NOMO-1 treated with dmso at 0.1 percent for 144 hours (cell line): ENCODE results near the gene OTX2.

Source experiments
- DNase-seq: peaks from one replicate; lab custom pipeline; 2025; ENCODE audit not compliant: unreplicated experiment; lab: John Stamatoyannopoulos, UW

Gene OTX2

DNA sequence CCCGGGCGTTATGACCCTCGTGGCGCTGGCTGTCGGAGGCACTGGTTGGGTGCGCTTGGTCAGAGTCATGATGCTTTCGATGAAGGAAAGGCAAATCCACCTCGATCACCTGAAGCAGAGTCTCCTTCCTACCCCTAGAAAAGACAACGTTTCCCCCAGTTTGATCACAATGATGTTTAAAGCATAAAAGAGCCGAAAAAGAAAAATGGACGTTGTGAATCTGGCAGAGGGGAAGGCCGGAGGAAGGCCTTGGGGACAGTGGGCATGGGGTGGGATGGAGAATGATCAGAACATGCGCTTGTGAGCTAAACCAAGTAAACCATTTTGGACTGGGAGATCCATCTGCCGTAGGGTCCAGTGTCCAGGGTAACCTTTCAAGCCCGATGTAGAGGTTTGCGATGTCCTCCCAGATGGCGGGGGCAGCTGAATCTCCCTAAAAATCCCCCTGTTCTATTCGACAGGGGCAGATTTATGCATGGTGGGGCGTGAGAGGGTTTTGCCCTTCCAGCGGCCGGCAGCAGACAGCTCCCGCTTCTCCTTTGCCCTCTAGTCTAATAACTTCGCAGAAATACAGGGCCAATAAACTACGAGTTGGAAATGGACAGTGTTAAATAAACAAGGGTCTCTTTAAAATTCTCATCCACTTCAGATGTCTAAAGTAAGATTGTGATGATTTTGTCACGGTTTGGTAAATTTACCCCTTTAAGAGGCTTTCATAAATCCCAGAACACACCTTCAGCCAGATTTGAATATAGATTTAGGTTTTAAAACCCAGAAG is 2.3 kb upstream of the OTX2 start:
- DNase-seq, result no peak

DNA sequence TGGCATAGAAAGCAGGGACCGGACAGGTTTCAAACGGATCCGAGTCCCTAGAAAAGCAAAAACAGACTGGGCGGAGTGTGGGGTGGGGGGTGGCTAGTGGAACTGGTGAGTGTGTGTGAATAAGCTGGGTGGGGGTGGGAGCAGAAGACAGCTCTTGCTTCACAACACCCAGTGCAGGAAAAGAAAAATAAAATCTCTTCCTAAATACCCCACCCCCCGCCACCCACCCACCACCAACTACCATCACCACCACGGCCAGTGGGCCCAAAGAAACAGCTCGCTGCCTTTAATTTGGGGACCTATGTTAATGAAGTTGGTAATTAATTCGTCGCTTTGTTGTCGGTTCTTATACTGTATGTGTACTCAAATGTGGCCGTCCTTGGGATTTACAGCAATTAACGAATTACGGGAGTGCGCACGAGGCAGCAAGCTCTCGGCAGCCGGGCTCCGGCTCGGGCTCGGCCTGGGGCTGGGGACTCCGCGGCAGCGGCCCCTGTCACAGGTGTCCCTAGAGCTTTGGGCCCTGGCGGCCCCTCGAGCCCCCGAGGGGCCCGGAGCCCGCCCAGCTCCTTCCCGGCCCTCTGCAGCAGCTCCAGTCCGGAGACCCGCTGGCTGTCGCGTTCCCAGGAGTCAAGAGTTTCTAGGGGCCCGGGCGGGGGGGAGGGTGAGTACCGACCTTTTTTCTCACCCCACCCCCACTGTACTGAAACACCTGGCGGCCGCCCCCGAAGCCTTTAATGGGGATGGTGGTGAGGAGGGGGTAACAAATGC is 1.5 kb upstream of the OTX2 start:
- DNase-seq, result no peak

DNA sequence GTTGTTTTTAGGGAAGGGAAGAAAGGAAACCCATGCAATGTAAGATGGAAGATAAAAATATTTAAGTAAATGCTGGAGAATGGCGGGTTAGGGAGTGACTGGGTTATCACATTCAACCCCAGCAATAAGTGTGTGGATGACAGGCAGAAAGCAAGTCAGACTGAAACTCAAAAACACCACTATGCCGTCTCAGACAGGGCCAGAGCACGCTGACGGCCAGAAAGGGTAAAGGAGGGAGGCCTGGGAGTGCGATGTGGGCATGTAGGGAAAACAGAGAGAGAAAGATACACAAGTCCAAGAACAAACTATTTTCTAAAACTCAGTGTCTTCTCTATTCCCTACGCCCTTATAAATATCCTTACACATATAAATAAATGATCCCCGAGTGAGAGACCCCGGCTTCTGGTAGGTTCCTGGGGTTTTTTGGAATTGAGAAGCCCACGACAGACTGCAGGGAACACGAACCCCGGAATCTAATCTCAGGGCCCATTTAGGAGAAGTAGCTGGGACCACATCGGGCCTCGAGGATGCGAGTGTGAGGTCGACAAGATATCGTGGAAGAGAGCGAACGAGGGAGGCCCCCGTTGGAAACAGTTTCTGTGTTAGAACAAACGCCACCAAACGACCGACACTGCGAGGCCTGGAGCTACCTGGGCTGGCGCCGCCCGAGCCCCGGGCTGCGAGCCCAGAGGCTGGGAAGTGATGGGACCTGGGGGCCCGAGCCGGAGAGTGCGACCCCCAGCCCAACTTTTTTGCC is 735 bp upstream of the OTX2 start:
- no peak for DNase-seq

DNA sequence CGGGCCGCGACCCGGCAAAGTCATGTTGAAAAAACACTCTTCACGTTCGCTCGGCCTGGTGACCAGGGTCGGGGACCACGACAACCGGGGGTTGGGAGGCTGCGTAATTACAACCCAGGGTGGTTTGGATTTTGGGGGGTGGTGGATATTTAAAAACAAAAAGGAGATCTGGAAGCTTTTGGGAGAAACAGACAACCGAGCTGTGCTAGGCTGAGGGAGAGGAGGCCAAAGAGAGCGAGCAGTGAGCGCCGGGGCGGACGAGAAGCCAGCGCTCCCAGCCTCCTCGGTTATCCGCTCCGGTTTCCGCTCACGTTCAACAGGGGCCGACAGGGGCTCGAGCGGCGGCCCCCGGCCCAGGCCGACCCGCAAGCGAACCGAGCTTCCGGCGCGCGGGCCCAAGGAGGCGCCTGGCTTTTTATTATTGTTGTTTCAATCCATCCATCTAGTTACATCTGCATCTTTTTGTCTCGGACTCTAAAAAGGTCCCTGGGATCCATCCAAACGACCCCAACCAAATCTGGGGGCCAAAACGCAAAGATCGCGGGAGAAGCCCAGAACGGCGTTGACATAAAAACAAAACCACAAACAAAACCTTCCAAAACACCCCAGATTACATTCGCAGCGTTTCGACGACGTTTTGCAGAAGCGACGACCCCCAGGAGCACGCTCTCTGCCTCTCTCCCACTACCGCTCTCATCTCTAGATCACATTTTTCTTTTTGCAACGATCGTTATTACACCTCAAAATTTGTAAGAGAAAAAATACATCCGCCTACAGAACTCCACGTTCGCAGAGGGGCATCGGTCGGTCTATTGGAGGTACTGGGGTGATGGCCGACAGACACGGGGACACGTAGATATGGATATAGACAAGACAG is 771 bp downstream of the OTX2 start:
- no peak for DNase-seq

DNA sequence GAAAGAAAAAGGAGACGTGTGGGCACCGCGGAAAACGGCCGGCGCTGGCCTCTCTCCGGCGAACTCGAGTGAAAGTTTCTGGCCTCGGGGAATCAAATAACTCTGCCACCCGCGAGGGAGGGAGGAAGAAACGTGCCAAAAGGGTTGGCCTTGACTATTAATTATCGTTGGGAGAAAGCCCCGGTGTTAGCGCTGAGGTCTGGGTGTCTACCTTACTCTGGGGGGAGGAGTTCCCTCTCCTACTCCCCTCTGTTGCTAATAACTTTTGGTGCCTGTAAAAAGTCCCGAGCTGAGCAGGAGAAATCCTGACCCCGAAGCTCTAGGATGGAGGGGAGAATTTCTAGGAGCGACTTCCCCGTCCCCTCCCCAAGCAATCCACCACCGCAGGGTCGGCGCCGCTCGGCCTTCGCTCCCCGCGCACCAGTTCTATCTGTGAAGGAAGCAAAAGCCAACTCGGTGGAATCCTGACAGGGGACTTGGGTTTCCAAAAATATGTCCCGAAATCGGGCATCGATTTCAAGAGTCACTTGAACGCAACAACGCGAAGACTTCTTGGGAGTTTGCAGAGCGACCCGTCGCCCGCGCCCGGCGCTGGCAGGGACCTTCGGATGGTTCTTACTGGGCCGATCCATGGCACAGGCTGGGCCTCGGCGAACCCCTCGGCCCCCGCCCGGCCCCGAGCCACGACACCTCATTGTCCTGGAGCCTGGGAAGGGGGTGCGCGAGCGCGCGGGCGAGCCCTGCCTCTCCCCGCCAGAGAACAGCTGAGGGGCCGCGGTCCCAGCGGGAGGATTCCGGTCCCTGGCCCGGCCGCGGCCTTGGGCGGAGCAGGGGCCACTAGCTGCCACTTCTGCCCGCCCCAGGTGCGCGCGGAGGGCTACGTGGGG is 1.7 kb downstream of the OTX2 start:
- no peak for DNase-seq

DNA sequence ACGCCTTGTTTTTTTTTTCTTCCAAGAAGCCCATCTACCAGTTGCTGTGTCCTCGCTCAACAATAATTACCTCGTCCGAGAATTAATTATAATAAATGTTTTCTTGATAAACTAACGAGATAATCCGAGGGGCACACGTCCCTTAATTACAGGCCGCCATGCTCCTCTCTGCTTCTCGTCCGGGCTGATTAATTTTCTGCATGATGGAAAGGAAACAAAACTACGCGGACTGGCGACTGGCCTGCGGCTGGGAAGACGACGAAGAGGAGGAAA is 2.2 kb downstream of the OTX2 start:
- DNase-seq, result no peak

DNA sequence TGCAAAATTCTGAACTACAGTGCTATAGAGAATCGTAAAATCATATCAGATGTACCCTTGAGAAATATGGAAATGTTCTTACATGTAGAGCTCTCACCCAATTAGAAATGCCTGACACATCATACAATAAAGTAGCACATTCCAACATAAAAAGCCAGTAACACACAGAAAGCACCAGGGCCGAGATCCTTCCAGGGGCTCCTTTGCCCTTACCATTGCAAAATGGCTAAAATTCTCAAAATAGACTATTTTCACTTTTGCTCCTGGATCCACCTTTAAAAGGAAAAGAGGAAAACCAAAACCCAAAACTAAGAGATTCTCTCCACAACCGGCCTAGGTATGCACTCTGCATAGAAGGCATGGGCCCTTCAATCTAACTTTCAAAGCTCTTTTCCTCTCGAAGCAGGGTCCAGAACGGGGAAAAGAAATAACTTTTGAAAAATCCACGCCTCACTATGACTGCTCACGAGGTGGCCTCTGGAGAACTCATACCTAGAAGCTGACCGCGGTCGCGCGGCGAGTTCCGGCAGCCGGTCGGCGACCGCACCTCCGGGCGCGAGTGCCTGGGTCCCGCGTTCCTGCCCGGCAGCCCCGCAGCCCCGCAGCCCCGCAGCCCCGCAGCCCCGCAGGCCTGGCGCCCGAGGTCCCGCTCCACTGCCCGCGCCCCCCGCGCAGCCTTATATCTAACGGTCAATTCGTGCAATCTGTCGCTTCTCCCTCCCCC is 2.7 kb downstream of the OTX2 start:
- DNase-seq, result no peak

DNA sequence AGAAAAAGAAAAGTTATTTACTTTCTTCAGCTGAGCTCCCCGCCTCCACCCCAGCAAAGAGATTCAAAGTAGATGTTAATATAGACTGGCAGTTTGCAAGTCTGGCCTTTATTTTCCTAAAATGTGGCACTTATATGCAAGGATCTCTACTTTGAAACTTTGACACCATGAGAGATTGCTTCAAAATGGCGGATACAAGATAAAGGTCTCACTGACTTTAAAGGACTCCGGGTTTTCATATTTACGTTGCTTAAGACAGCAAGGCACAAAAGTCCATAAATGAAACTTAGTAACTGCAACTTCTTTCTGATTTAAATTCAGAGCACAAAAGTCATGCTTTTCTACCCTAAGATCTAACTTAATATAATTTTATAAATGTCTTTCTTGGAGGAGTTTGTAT is 3.5 kb downstream of the OTX2 start:
- no peak for DNase-seq

DNA sequence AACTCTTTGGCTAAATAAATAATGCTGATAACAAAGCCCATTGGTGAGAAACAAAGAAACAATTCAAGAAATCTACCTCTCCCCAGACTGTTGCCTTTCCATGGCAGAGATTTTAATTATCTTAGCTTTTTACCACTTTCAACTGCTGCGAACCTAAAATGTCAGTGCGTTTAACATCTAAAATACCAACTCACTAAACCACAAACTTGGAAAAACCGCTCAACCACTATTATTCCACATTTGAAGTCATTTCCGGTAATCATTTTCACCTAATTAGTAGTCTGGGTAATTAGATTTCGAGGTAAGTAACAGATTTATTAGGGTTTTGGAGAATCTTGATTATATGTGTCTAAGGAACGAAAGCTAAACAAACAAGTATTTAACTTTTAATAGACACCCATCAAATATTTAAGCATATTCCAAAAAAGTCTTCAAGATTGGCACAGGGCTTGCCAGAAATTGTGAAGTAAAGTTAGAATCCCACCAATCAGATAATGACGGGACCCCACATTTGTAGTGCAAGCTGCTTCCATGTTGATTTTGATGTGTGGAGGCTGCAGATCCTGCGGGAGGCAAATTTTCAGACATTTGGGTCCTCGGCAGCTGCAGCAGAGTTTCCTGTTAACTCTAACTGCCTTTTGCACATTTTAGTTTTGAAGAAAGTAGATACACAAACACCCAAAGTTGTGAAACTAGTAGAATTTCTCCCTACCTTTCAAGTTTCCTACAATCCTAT is 4.1 kb downstream of the OTX2 start:
- no peak for DNase-seq

DNA sequence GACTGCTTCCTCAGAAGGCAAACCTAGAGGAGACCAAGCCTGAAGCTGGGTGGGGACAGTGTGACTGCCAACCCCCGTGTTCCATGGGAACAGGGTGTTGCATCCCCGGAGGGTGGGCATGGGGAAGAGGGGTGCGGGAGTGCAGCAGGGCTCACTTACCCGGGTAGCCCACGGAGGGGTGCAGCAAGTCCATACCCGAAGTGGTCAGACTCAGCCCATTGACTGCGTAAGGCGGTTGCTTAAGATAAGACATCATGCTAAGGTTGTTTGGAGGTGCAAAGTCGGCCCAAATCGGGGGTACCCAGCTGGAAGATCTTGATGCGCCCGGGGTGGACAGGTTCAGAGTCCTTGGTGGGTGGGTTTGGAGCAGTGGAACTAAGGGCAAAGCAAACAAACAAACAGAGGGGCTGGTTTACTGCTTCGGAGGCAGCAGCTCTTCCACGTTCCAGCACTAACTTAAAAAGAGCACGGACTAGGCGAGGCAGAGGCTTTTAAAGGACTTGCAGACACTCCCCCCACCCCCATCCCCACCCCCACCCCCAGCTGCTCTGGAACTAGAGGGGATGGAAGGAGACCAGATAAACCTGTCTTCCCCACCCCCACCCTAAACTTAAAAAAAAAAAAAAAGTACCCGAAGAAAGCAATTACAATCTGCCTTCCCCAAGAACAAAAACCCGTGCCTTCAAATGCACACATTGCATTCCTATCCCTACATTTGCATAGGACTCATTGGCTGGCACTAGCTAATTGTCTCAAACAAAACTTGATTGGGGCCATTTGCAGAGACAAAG is 4.9 kb downstream of the OTX2 start:
- no peak for DNase-seq

DNA sequence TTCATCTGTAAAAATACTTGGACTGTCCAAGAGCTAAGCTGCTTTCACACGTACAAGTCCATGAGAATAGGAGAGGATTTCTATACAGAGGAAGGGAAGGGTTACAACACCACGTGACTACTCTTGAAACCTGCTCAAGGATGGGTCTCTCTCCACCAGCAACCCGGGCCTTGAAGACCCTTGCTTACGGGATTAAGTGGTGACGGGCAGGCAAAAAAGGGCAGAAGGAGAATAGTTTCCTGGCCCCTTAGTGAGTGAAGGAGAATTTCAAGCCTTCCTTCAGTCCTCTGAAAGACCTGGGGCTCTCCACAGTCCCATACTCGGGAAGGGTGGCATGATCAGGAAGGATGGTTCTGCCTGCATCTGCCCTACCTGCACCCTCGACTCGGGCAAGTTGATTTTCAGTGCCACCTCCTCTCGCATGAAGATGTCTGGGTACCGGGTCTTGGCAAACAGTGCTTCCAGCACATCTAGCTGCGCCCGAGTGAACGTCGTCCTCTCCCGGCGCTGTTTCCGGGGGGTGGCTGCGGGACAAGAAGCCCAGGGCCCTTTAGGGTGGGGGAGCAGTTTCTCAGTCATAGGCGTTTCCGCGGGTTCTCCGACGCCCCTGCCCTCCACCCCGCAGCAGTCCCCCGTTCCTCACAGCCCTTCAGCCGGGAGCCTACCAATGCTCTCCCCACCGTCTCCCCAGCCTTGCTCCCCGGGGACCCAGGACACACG is 6.3 kb downstream of the OTX2 start:
- no peak for DNase-seq

DNA sequence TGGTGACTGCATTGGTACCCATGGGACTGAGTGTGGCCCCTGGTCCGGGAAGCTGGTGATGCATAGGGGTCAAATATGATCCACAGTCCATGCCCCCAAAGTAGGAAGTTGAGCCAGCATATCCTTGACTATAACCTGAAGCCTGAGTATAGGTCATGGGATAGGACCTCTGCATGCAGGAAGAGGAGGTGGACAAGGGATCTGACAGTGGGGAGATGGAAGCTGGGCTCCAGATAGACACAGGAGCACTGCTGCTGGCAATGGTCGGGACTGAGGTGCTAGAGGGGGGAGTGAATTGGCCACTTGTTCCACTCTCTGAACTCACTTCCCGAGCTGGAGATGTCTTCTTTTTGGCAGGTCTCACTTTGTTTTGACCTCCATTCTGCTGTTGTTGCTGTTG is 8.4 kb downstream of the OTX2 start:
- DNase-seq, result no peak

DNA sequence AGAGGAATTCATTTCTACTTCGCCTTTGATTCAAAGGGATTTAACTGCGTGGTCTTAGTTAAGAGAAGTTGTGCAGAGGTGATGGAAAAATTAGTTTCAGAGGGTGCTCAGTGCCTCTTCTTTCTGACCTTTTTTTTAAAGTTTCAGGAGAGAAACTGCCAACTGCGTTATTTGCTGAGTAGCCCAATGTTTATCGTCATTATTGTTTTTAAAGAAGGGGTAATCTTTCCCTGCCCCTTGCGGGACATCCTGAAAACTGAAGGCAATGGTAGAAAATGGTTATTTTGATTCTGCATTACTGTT is 11.0 kb downstream of the OTX2 start:
- DNase-seq, result no peak

DNA sequence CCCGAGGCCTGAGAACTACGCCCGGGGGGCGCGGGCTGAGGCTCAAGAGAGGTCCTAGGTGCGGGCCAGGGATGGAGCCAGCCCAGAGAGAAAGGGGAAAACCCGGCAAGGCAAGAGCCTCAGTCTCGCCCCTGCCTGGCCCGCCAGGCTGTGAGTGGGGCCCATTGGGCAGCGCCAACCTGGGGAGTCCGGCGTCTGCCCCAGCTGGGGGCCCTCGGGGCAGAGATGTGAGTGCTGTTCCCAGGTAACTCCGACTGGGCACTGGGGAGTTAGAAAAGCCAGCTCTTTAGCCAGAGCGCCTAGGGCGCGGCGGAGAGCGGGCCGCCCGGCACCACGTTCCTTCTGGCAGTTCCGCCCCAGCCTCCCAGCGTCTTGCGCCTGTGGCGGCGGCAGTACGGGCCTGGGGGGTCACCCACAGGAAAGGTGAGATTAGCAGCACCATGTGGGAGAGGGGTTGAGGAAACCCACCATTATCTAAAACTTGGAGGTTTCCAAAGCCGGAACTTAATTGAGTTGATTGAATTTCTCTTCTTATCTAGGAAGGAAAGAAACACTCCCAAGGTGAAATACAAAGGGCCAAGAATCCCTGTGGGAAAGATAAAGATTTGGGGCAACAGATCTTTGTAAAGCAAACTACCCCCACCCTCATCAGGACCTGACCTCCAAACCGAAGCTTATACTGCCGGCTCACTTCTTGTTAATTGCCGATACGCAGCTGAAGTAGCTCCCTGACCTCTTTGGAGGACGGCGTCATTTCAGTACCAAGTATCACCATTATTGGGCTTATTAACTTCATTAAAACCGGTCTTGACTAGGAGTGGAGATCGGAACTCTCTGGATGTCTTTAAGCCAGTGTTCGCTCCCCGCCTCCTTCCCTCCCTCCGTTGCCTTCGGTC is 11.6 kb downstream of the OTX2 start:
- no peak for DNase-seq

DNA sequence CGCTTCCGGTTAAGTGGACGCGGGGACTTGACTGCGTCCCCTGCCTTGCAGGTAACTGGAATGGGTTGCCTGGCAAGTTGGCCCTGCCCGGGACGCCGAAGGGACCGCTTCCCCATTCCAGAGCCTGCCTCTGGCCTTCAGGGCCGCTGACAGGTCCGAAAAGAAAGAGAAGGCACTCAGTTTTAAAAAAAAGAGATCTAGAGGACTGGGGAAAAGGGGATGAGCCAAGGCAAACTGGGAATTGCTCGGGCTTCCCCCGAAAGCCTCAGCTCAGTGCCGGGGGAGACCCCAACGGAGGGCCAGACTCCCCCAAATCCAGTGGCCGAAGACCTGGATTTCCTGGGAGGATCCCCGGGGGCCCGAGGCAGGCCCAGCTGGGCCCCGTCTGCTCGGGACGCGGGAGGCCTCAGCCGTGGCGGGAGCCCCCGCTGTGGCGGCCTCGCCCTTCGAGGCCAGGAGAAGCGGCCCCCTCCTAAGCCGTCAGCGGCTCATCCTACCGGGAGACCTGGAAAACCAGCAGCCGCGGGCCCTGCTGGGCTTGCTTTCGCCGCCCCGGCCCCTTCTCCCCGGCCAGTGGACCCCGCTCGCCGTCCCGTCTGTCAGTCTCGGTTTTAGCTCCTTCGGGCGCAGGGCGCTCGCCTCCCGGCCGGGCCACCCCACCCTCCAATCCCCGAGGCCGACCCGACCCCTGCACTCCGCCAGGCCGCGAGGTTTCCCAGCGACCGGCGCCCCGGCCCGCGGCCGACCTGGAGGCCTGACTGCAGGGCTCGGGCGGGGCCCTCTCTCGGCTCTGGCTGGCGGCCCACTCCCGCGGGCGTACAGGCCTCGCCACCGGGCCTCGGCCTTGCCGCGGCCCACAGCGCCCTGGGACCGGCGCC is 12.5 kb downstream of the OTX2 start:
- no peak for DNase-seq
